ENCODE results near the gene ZNF217. TPM values are rescaled to one million over a fixed set of nuclear protein-coding genes. Genes with fewer than 3 reads are reported as not detected.

ZNF217 gene
- total RNA-seq, 1 donor from 2014 or later: 57.5 TPM

GRCh38 chr20:53582251-53582570 lies 11.4 kb downstream of the ZNF217 start:
- no peak for DNase-seq (ENCODE audit: low spot score)
- H3K4me1 Mint-ChIP-seq (ENCODE audit: low read depth): peaks cover 87% of the 10 kb centered on the region
- H3K27me3 Mint-ChIP-seq (ENCODE audit: insufficient read depth): no peaks in the 10 kb centered on the region
- H3K9me3 Mint-ChIP-seq: no peaks in the 10 kb centered on the region
- H3K27ac Mint-ChIP-seq: peak overlapping the region; percentile 86
- H3K4me3 Mint-ChIP-seq: peak overlapping the region; percentile 83
- peaks cover 45% of the 10 kb centered on the region for H3K36me3 Mint-ChIP-seq (ENCODE audit: low read depth)
- intact Hi-C loops (cut with micrococcal nuclease): no loop called here

DNA sequence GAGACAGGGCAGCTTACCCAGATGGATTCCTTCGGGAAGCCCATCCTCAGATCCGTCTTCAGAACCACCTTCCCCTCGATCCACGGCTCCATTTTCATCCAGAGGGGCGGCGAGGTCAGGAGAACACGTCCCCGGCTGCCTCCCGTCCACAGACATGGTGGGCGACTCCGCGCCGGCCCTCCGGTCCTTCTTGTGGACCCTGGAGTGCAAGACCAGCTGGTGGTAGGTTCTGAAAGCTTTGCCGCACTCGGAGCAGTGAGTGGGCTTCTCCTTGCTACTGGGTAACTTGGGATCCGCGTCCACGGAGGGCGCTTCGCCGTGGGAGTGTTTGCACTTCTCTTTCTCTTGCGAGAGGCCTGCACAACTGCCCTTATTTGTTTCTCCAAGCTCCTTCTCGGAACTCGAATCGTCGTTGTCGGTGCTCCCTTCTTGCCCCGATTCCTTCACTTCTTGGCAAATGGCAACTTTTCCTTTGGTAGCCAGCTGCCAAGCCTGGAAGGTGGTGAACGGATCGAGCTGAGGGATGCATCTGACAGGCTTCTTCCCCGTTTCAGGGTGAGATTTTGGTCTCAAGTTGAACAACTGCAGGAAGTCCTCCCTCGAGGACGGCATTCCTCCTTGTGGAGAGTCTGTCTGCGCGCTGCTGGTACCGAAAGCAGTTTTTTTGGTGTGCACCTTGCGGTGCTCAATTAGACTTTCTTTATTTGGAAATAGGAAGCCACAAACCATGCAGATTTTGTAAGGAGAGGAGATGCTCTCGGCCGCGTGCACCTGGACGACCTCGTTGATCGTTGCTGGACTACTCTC lies 12.0 kb downstream of the ZNF217 start:
- peaks cover 87% of the 10 kb centered on the region for H3K4me1 Mint-ChIP-seq (ENCODE audit: low read depth)
- intact Hi-C loops (cut with micrococcal nuclease): no loop called here
- DNase-seq (ENCODE audit: low spot score): peak; percentile 17
- no peaks in the 10 kb centered on the region for H3K27me3 Mint-ChIP-seq (ENCODE audit: insufficient read depth)
- H3K9me3 Mint-ChIP-seq: no peaks in the 10 kb centered on the region
- H3K27ac Mint-ChIP-seq: peak overlapping the region; percentile 88
- peaks cover 50% of the 10 kb centered on the region for H3K36me3 Mint-ChIP-seq (ENCODE audit: low read depth)
- peak overlapping the region; percentile 83 for H3K4me3 Mint-ChIP-seq

DNA sequence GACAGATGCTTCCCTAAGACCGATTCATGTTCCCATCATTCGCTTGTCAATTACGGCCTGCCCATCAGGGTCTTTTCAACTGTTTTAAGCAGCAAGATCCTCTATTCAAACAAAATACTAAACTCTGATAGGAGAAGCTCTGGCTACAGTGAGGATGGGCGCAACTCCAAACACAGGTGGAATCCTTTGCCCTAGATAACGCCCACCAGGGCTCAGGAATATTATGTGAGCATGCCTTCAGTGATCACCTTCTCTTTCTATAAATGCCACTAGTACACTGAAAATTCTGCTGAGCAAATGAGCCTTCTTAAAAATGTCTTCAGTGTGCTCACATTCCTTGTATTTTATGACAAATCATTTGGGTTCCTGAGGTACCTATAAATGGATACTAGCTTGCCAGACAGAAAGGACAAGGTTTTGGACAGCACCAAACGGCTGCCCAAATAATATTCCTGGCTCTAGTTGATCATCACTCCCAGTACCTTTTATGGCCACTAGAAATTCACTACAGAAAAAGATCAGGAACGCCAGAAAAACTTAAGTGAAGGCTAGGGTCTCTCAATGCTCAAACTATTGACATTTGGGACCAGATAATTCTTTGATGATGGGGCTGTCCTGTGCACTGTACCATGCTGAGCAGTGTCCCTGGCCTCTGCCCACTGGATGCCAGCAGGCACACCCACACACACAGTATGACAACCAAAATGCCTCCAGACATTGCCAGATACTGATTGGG lies 13.1 kb downstream of the ZNF217 start:
- no peak for DNase-seq (ENCODE audit: low spot score)
- H3K4me3 Mint-ChIP-seq: peak overlapping the region; percentile 83
- no peaks in the 10 kb centered on the region for H3K9me3 Mint-ChIP-seq
- peaks cover 87% of the 10 kb centered on the region for H3K4me1 Mint-ChIP-seq (ENCODE audit: low read depth)
- peak overlapping the region; percentile 88 for H3K27ac Mint-ChIP-seq
- intact Hi-C loops (cut with micrococcal nuclease): loop anchor here (1.0 kb wide), 1 partner anchor 171 kb away; no protein-coding TSS in a partner anchor
- H3K36me3 Mint-ChIP-seq (ENCODE audit: low read depth): peaks cover 56% of the 10 kb centered on the region
- no peaks in the 10 kb centered on the region for H3K27me3 Mint-ChIP-seq (ENCODE audit: insufficient read depth)

DNA sequence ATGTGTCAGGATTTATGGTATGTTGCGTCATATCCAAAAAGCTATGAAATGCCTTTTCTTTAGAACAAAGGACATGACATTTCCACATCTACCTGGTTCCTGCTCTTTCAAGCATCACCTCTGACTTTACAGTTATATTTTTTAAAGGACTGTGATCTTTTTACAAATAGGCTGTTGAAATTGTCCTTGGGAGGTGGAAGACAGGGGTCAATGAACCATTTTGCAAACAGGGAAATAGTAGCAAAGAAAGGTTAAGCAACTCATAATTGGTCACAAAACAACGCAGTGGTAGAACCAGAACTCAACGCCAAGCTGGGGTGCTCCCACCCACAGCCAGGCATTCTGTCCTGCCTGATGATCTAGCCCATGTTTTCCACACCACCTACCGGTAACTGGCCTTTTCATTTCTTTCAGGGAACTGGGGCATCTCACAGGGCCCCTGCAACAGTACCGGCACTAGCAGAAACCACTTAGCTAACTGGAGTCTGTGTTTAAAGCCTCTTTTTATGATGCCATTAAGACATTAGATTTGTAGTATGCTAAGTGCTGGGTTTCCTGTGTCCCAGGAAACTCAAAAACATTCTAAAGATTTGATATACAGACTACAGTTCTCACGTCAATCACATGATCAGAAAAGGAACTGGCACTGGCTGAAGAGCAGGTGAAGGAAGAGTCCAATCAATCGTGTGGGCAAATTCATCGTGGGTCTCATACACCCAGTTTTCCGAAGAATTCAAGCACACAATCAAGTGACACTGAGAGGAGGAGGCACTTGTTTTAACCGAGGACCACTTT lies 13.9 kb downstream of the ZNF217 start:
- no peak for DNase-seq (ENCODE audit: low spot score)
- no peaks in the 10 kb centered on the region for H3K9me3 Mint-ChIP-seq
- no peaks in the 10 kb centered on the region for H3K27me3 Mint-ChIP-seq (ENCODE audit: insufficient read depth)
- peaks cover 64% of the 10 kb centered on the region for H3K36me3 Mint-ChIP-seq (ENCODE audit: low read depth)
- H3K27ac Mint-ChIP-seq: peak overlapping the region; percentile 88
- intact Hi-C loops (cut with micrococcal nuclease): loop anchor here (1.0 to 5.0 kb wide), 8 partner anchors 15 to 618 kb away; no protein-coding TSS in a partner anchor
- peak overlapping the region; percentile 83 for H3K4me3 Mint-ChIP-seq
- peaks cover 88% of the 10 kb centered on the region for H3K4me1 Mint-ChIP-seq (ENCODE audit: low read depth)

DNA sequence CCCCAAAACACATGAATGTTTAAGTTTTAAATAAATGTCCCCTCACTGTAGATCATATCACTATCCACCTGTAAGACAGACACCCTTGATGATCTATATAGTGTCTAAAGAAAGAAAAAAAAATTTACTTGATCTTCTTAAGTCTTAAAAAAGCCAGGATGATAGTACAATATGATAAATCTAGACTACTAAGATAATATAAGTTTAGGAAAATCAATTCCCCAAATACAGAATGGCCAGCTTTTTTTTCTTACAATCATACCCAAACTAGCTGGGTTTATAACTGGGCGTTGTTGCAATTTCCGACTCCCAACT lies 14.4 kb downstream of the ZNF217 start:
- no peaks in the 10 kb centered on the region for H3K9me3 Mint-ChIP-seq
- DNase-seq (ENCODE audit: low spot score): no peak
- H3K4me3 Mint-ChIP-seq: peak overlapping the region; percentile 83
- peaks cover 68% of the 10 kb centered on the region for H3K36me3 Mint-ChIP-seq (ENCODE audit: low read depth)
- peak overlapping the region; percentile 88 for H3K27ac Mint-ChIP-seq
- no peaks in the 10 kb centered on the region for H3K27me3 Mint-ChIP-seq (ENCODE audit: insufficient read depth)
- intact Hi-C loops (cut with micrococcal nuclease): loop anchor here (1.0 to 5.0 kb wide), 7 partner anchors 15 to 618 kb away; no protein-coding TSS in a partner anchor
- peaks cover 88% of the 10 kb centered on the region for H3K4me1 Mint-ChIP-seq (ENCODE audit: low read depth)

GRCh38 chr20:53578492-53579222 lies 15.0 kb downstream of the ZNF217 start:
- Mint-ChIP-seq H3K27me3 (ENCODE audit: insufficient read depth) (no peaks in the 10 kb centered on the region), H3K4me1 (ENCODE audit: low read depth) (peaks cover 85% of the 10 kb centered on the region), H3K4me3 (peak overlapping the region; percentile 83), H3K36me3 (ENCODE audit: low read depth) (peaks cover 71% of the 10 kb centered on the region), H3K9me3 (no peaks in the 10 kb centered on the region), H3K27ac (peak overlapping the region; percentile 88)
- intact Hi-C loops (cut with micrococcal nuclease): loop anchor here (1.0 to 5.0 kb wide), 10 partner anchors 16 to 619 kb away; no protein-coding TSS in a partner anchor
- DNase-seq (ENCODE audit: low spot score): peak; percentile 62

DNA sequence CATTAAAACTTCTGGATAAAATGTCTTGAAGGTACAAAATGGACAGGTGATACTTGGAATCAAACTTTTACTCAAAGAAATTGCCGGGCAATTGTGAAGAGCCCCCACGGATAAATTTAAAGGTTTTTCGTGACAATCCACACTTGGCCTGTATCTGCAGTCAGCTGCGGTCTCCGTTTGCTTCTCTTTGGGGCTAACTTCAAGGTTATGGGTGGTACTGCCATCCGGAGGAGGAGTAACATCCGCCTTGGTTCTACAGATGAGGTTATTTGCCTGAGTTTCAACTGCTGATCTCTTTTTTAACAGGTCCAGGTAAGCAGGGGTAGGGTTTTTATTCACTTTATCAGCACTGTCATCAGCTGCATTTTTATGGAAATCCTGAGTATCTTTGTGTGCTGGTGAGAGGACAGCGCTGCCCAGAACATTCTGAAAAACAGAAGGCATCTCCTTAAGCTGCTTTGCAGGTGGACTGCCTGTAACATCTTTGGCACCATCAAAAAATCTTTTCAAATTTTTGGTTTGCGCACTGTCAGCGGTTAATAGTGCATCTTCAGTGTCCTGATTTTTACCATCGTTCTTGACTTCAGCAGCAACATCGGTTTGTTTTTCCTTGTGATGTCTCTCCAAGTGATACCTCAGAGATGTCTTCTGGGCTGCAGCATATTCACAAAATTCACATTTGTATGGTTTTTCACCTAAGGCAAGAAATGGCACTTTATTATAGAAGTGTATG lies 16.9 kb downstream of the ZNF217 start:
- Mint-ChIP-seq H3K27ac (no peak overlapping the region), H3K4me1 (ENCODE audit: low read depth) (peaks cover 78% of the 10 kb centered on the region), H3K36me3 (ENCODE audit: low read depth) (peaks cover 69% of the 10 kb centered on the region), H3K27me3 (ENCODE audit: insufficient read depth) (no peaks in the 10 kb centered on the region), H3K9me3 (no peaks in the 10 kb centered on the region), H3K4me3 (no peak overlapping the region)
- intact Hi-C loops (cut with micrococcal nuclease): loop anchor here (5.0 kb wide), 1 partner anchor 621 kb away; no protein-coding TSS in a partner anchor
- no peak for DNase-seq (ENCODE audit: low spot score)

- DNase-seq (ENCODE audit: low spot score): no peak
- Mint-ChIP-seq H3K4me3 (peak overlapping the region; percentile 35), H3K4me1 (ENCODE audit: low read depth) (peaks cover 80% of the 10 kb centered on the region), H3K27ac (peak overlapping the region; percentile 55), H3K9me3 (no peaks in the 10 kb centered on the region), H3K36me3 (ENCODE audit: low read depth) (peaks cover 71% of the 10 kb centered on the region), H3K27me3 (ENCODE audit: insufficient read depth) (no peaks in the 10 kb centered on the region)
- intact Hi-C loops (cut with micrococcal nuclease): loop anchor here (5.0 kb wide), 1 partner anchor 621 kb away; no protein-coding TSS in a partner anchor
Measured at GRCh38 chr20:53576195-53576580, 17.5 kb downstream of the ZNF217 start.

GRCh38 chr20:53575481-53576194 lies 18.0 kb downstream of the ZNF217 start:
- H3K4me3 Mint-ChIP-seq: peak overlapping the region; percentile 35
- intact Hi-C loops (cut with micrococcal nuclease): loop anchor here (5.0 kb wide), 1 partner anchor 622 kb away; no protein-coding TSS in a partner anchor

GRCh38 chr20:53574819-53575218 lies 18.8 kb downstream of the ZNF217 start:
- Mint-ChIP-seq H3K27ac (no peak overlapping the region), H3K27me3 (ENCODE audit: insufficient read depth) (no peaks in the 10 kb centered on the region), H3K36me3 (ENCODE audit: low read depth) (peaks cover 68% of the 10 kb centered on the region), H3K4me1 (ENCODE audit: low read depth) (peaks cover 78% of the 10 kb centered on the region), H3K4me3 (no peak overlapping the region), H3K9me3 (no peaks in the 10 kb centered on the region)
- intact Hi-C loops (cut with micrococcal nuclease): loop anchor here (5.0 kb wide), 1 partner anchor 622 kb away; no protein-coding TSS in a partner anchor
- DNase-seq (ENCODE audit: low spot score): no peak

More at GRCh38 chr20:53575481-53576194, 18.0 kb downstream of the ZNF217 start:
- Mint-ChIP-seq H3K36me3 (ENCODE audit: low read depth) (peaks cover 73% of the 10 kb centered on the region), H3K27ac (peak overlapping the region; percentile 55), H3K9me3 (no peaks in the 10 kb centered on the region), H3K27me3 (ENCODE audit: insufficient read depth) (no peaks in the 10 kb centered on the region), H3K4me1 (ENCODE audit: low read depth) (peaks cover 80% of the 10 kb centered on the region)
- no peak for DNase-seq (ENCODE audit: low spot score)

- H3K4me1 Mint-ChIP-seq (ENCODE audit: low read depth): peaks cover 76% of the 10 kb centered on the region
Measured at GRCh38 chr20:53574259-53574789, 19.3 kb downstream of the ZNF217 start.

More at GRCh38 chr20:53574259-53574789, 19.3 kb downstream of the ZNF217 start:
- Mint-ChIP-seq H3K4me3 (no peak overlapping the region), H3K27me3 (ENCODE audit: insufficient read depth) (no peaks in the 10 kb centered on the region), H3K36me3 (ENCODE audit: low read depth) (peaks cover 66% of the 10 kb centered on the region), H3K27ac (peak overlapping the region; percentile 18), H3K9me3 (no peaks in the 10 kb centered on the region)
- no peak for DNase-seq (ENCODE audit: low spot score)
- intact Hi-C loops (cut with micrococcal nuclease): no loop called here
